Adrenal gland (tissue), 12 donors: ENCODE data around the gene FES. TPM values are rescaled to one million over a fixed set of nuclear protein-coding genes. Genes with fewer than 3 reads are reported as not detected.
A peak's percentile ranks its signal among the peaks of the same experiment; 100 is the strongest.

ENCODE experiments used
- DNase-seq, 7 donors: peaks; one replicate each; pipeline ENCODE4 v3.0.0-alpha.2; 2019 to 2020
- H3K27ac ChIP-seq, 5 donors: fragments of 200-600 bp; sonication (generic) in 4 of 5; 1 replicate in 3 of 5; 2 replicates in 2 of 5; pipeline versions ENCODE4 v1.5.1 to v1.8.0; 2016 to 2020; ENCODE audit warnings: mild to moderate bottlenecking in 1 of 5
- H3K27me3 ChIP-seq: fragments of 200-600 bp; 2 replicates; pipeline ENCODE4 v1.8.0; 2021
- H3K36me3 ChIP-seq, 2 donors: fragments of 200-600 bp; replicated peaks in 1 of 2; 1 replicate in 1 of 2; 2 replicates in 1 of 2; pipeline versions ENCODE4 v1.5.1 to v1.8.0; 2018 to 2022
- H3K4me1 ChIP-seq, 2 donors: fragments of 200-600 bp; replicated peaks in 1 of 2; 1 replicate in 1 of 2; 2 replicates in 1 of 2; pipeline versions ENCODE4 v1.5.1 to v1.8.0; 2018 to 2021
- H3K4me3 ChIP-seq, 4 donors: fragments of 200-600 bp; sonication (generic) in 3 of 4; one replicate each; pipeline ENCODE4 v1.5.1; 2016 to 2018
- H3K9me3 ChIP-seq, 3 donors: fragments of 200-600 bp; sonication (generic) in 1 of 3; replicated peaks in 1 of 3; 1 replicate in 2 of 3; 2 replicates in 1 of 3; pipeline versions ENCODE4 v1.5.1 to v1.8.0; 2016 to 2021
- CTCF ChIP-seq, 6 experiments: fragments of 450-650 bp in 4 of 6; fragments of 200-600 bp in 2 of 6; sonication (generic) in 1 of 6; IDR thresholded peaks; 1 replicate in 5 of 6; 2 replicates in 1 of 6; pipeline versions ENCODE4 v1.5.1 to v1.8.0; 2016 to 2021; ENCODE audit warnings: antibody characterized with exemption in 6 of 6, mild to moderate bottlenecking in 2 of 6, moderate library complexity in 1 of 6
- POLR2A ChIP-seq, 2 donors: fragments of 450-650 bp; IDR thresholded peaks; one replicate each; pipeline ENCODE4 v1.6.1; 2017; ENCODE audit warnings: antibody characterized with exemption in 2 of 2, mild to moderate bottlenecking in 2 of 2, moderate library complexity in 1 of 2
- WGBS, 4 donors: extraction: QIAGEN DNeasy Blood & Tissue Kit in 2 of 4; methylation state at CpG; one replicate each; pipeline versions ENCODE4 v1.1.5 to v1.1.7; 2013 to 2017; 5-methylcytosine and 5-hydroxymethylcytosine counted together
- intact Hi-C, 2 donors: fragments of 100-400 bp; cut with DNase I; formaldehyde crosslinking; loops; one replicate each; pipeline versions ENCODE4 v1.14.1 to v1.15.0; 2022 to 2023
- polyA plus RNA-seq, 3 donors: library from polyadenylated mRNA; stranded (reverse); fragments of 200-250 nt in 2 of 3; fragments of 350-450 nt in 1 of 3; fragmentation: Illumina TruSeq in 1 of 3; extraction: RNeasy Lipid Tissue Mini Kit (QIAGEN cat#74804) in 1 of 3; gene quantifications; one replicate each; pipeline ENCODE4 v1.2.3, GENCODE V29; 2013 to 2014
- total RNA-seq, 9 donors: library from RNA; depleted of rRNA in 4 of 9; stranded (reverse); fragments of >200 nt in 4 of 9; fragments of 120-200 nt in 1 of 9; fragmentation: NEBNext Ultra II Directional in 1 of 9; extraction: Animal tissue kit (Norgen Biotek cat#: 25700) in 1 of 9; gene quantifications; one replicate each; pipeline versions ENCODE4 v1.1.0 to v1.2.4, GENCODE V29; 2013 to 2023
- donor health status: healthy with polysubstance abuse.
- donor health status: Bipolar disorder and iron deficiency.
- donor health status: DM: yes; HTN: yes; CAD: no.
- donor health status: DM: no; HTN: no; CAD: no.
- donor health status: DM: no; HTN: no; CAD: no.
- donor health status: DM: yes; HTN: yes; CAD: no.

The FES gene
- total and polyA plus RNA-seq, 12 donors = 2.3 to 82.3 (median 24.9) TPM

- H3K4me3 ChIP-seq = no peak overlapping the region
- TF ChIP-seq CTCF (IDR thresholded peaks at IDR 0.05) = no peak
- TF ChIP-seq POLR2A (IDR thresholded peaks at IDR 0.05) = no peak
- intact Hi-C loops = no loop called here
- no peaks in the 10 kb centered on the region for H3K4me1 ChIP-seq
- H3K27me3 ChIP-seq = no peaks in the 10 kb centered on the region
- no peak for DNase-seq
- H3K36me3 ChIP-seq = no peaks in the 10 kb centered on the region
- WGBS, 4 donors = 87 to 91% (median 88%) methylated on average over 8 of the region's 8 CpGs
- no peak overlapping the region for H3K27ac ChIP-seq
- no peaks in the 10 kb centered on the region for H3K9me3 ChIP-seq
These were observed 26.3 kb upstream of the FES start for GRCh38 chr15:90857883-90858443.

GRCh38 chr15:90859234-90860131 lies 24.8 kb upstream of the FES start:
- Histone ChIP-seq H3K27ac (no peak overlapping the region), H3K4me3 (no peak overlapping the region), H3K9me3 (no peaks in the 10 kb centered on the region), H3K36me3 (no peaks in the 10 kb centered on the region), H3K4me1 (no peaks in the 10 kb centered on the region), H3K27me3 (no peaks in the 10 kb centered on the region)
- intact Hi-C loops = no loop called here
- WGBS, 4 donors = 59 to 65% (median 63%) methylated on average over 8 to 10 of the region's 10 CpGs
- DNase-seq = peak in 1 of 7 donors; percentile 63
- TF ChIP-seq CTCF (IDR thresholded peaks at IDR 0.05) (peak in 3 of 6 experiments; percentile 25 to 38 (median 35)), POLR2A (IDR thresholded peaks at IDR 0.05) (no peak)

DNA sequence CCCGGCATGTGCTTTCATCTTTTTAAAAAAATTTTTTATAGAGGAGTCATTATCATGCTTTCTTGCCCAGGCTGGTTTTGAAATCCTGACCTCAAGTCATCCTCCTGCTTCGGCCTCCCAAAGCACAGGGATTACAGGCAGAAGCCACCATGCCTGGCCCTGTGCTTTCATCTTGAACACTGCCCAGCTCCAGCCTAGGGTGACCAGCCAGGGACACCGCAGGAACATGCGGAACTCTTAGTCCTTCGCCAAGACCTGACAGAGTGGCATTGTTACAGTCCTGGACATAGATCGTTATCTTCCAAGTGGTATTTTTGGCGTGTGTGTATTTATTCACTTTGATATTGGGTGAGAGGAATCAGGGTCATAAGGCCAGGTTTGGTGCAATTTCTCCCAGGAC lies 23.9 kb upstream of the FES start:
- Histone ChIP-seq H3K27ac (no peak overlapping the region), H3K4me1 (no peaks in the 10 kb centered on the region), H3K27me3 (no peaks in the 10 kb centered on the region), H3K4me3 (no peak overlapping the region), H3K36me3 (no peaks in the 10 kb centered on the region), H3K9me3 (no peaks in the 10 kb centered on the region)
- DNase-seq = no peak
- 84 to 88% (median 88%) methylated on average over 5 to 7 of the region's 7 CpGs for WGBS, 4 donors
- intact Hi-C loops = no loop called here
- TF ChIP-seq CTCF (IDR thresholded peaks at IDR 0.05) = no peak
- no peak for TF ChIP-seq POLR2A (IDR thresholded peaks at IDR 0.05)

GRCh38 chr15:90860942-90861675 lies 23.2 kb upstream of the FES start:
- no peak overlapping the region for H3K4me3 ChIP-seq
- no peaks in the 10 kb centered on the region for H3K4me1 ChIP-seq
- TF ChIP-seq CTCF (IDR thresholded peaks at IDR 0.05) (no peak), POLR2A (IDR thresholded peaks at IDR 0.05) (no peak)
- H3K36me3 ChIP-seq = no peaks in the 10 kb centered on the region
- H3K9me3 ChIP-seq = no peaks in the 10 kb centered on the region
- no peaks in the 10 kb centered on the region for H3K27me3 ChIP-seq
- intact Hi-C loops = no loop called here
- DNase-seq = no peak
- WGBS, 4 donors = 88 to 94% (median 90%) methylated on average over 14 of the region's 14 CpGs
- H3K27ac ChIP-seq = no peak overlapping the region
